Measurements from ENCODE around the gene FNDC3A.

DNA sequence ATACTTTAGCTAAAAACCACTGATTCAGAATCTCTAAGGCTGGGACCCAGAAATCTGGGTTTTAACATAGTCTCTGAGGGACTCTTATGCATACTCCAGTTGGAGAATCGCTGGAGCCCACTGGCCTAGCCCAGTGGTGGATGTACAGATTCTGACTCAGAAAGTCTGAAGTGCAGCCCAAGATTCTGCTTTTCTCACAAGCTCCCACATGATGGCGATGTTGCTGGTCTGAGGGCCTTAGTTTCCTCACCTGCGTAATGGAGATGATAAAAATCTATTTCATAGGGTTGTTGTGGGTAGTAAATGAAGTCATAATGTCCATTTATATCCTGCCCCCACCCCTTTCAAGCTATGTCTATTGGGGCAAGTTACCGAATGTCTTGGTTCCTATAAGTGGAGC is 264.3 kb downstream of the FNDC3A start:
- TF ChIP-seq POLR2A (IDR thresholded peaks at IDR 0.05), result no peak
- TF ChIP-seq, protein P1, sequence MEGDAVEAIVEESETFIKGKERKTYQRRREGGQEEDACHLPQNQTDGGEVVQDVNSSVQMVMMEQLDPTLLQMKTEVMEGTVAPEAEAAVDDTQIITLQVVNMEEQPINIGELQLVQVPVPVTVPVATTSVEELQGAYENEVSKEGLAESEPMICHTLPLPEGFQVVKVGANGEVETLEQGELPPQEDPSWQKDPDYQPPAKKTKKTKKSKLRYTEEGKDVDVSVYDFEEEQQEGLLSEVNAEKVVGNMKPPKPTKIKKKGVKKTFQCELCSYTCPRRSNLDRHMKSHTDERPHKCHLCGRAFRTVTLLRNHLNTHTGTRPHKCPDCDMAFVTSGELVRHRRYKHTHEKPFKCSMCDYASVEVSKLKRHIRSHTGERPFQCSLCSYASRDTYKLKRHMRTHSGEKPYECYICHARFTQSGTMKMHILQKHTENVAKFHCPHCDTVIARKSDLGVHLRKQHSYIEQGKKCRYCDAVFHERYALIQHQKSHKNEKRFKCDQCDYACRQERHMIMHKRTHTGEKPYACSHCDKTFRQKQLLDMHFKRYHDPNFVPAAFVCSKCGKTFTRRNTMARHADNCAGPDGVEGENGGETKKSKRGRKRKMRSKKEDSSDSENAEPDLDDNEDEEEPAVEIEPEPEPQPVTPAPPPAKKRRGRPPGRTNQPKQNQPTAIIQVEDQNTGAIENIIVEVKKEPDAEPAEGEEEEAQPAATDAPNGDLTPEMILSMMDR (IDR thresholded peaks at IDR 0.05), result peak in 5 of 6 experiments; percentile 10 to 43 (median 39)

Measured in thyroid gland (tissue), 4 donors.